NB4 (cell line): ENCODE results near the gene HES6.

Experiments
- DNase-seq: peaks from one replicate; pipeline ENCODE4 v3.0.0; 2010; ENCODE audit warnings: low read depth
- H3K4me3 ChIP-seq: one replicate; pipeline ENCODE4 v1.5.1; 2011; ENCODE audit warnings: mild to moderate bottlenecking, low read depth, low read length, moderate library complexity
- MYC ChIP-seq: IDR thresholded peaks from 2 replicates; pipeline ENCODE4 v1.6.1; 2011; ENCODE audit warnings: low read depth, low read length
- POLR2A ChIP-seq: IDR thresholded peaks from 2 replicates; pipeline ENCODE4 v1.6.1; 2011; ENCODE audit warnings: mild to moderate bottlenecking; ENCODE audit not compliant: insufficient read length; ENCODE audit errors: extremely low read depth
- TF ChIP-seq, protein P1 (sequence below): IDR thresholded peaks from one replicate; pipeline ENCODE4 v1.5.1; 2012; ENCODE audit warnings: low read depth, low read length
- TF ChIP-seq, protein P2 (sequence below): IDR thresholded peaks from 2 replicates; pipeline ENCODE4 v1.6.1; 2011; ENCODE audit warnings: low read depth, low read length

HES6 gene

GRCh38 chr2:238231809-238232208 lies 8.0 kb downstream of the HES6 start:
- no peak for DNase-seq
- H3K4me3 ChIP-seq, result peak overlapping the region; percentile 80
- TF ChIP-seq, protein P1, sequence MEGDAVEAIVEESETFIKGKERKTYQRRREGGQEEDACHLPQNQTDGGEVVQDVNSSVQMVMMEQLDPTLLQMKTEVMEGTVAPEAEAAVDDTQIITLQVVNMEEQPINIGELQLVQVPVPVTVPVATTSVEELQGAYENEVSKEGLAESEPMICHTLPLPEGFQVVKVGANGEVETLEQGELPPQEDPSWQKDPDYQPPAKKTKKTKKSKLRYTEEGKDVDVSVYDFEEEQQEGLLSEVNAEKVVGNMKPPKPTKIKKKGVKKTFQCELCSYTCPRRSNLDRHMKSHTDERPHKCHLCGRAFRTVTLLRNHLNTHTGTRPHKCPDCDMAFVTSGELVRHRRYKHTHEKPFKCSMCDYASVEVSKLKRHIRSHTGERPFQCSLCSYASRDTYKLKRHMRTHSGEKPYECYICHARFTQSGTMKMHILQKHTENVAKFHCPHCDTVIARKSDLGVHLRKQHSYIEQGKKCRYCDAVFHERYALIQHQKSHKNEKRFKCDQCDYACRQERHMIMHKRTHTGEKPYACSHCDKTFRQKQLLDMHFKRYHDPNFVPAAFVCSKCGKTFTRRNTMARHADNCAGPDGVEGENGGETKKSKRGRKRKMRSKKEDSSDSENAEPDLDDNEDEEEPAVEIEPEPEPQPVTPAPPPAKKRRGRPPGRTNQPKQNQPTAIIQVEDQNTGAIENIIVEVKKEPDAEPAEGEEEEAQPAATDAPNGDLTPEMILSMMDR, result no peak
- TF ChIP-seq, protein P2, sequence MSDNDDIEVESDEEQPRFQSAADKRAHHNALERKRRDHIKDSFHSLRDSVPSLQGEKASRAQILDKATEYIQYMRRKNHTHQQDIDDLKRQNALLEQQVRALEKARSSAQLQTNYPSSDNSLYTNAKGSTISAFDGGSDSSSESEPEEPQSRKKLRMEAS, result no peak
- TF ChIP-seq MYC (no peak), POLR2A (no peak)

GRCh38 chr2:238231251-238231793 lies 8.5 kb downstream of the HES6 start:
- peak overlapping the region; percentile 80 for H3K4me3 ChIP-seq
- TF ChIP-seq, protein P1, result no peak
- TF ChIP-seq POLR2A (peak; percentile 84), MYC (peak; percentile 98)
- TF ChIP-seq, protein P2, result peak; percentile 96
- DNase-seq, result peak; percentile 94

GRCh38 chr2:238230699-238231098 lies 9.1 kb downstream of the HES6 start:
- TF ChIP-seq POLR2A, result no peak
- TF ChIP-seq, protein P1, result no peak
- TF ChIP-seq MYC, result no peak
- peak overlapping the region; percentile 80 for H3K4me3 ChIP-seq
- no peak for DNase-seq

- DNase-seq, result no peak
- H3K4me3 ChIP-seq, result no peak overlapping the region
- TF ChIP-seq MYC (no peak), POLR2A (no peak)
- TF ChIP-seq, protein P2, result no peak
- TF ChIP-seq, protein P1, result no peak
Measured at GRCh38 chr2:238228700-238229099, 11.1 kb downstream of the HES6 start.

- TF ChIP-seq MYC, result no peak
- no peak for TF ChIP-seq POLR2A
- TF ChIP-seq, protein P2, result no peak
- TF ChIP-seq, protein P1, result no peak
- DNase-seq, result no peak
- no peak overlapping the region for H3K4me3 ChIP-seq
Measured at GRCh38 chr2:238227587-238228032, 12.2 kb downstream of the HES6 start.
